NB4 (cell line): ENCODE results near the gene AK8.

Experiments
- DNase-seq: peaks from one replicate; pipeline ENCODE4 v3.0.0; 2010; ENCODE audit warnings: low read depth
- H3K4me3 ChIP-seq: one replicate; pipeline ENCODE4 v1.5.1; 2011; ENCODE audit warnings: mild to moderate bottlenecking, low read depth, low read length, moderate library complexity
- MAX ChIP-seq: IDR thresholded peaks from 2 replicates; pipeline ENCODE4 v1.6.1; 2011; ENCODE audit warnings: low read depth, low read length
- MYC ChIP-seq: IDR thresholded peaks from 2 replicates; pipeline ENCODE4 v1.6.1; 2011; ENCODE audit warnings: low read depth, low read length
- POLR2A ChIP-seq: IDR thresholded peaks from 2 replicates; pipeline ENCODE4 v1.6.1; 2011; ENCODE audit warnings: mild to moderate bottlenecking; ENCODE audit not compliant: insufficient read length; ENCODE audit errors: extremely low read depth
- TF ChIP-seq, protein P1 (sequence below): IDR thresholded peaks from one replicate; pipeline ENCODE4 v1.5.1; 2012; ENCODE audit warnings: low read depth, low read length

AK8 gene

GRCh38 chr9:132733260-132733815 lies 144.7 kb downstream of the AK8 start:
- DNase-seq, result no peak
- no peak overlapping the region for H3K4me3 ChIP-seq
- TF ChIP-seq MAX (no peak), MYC (no peak), POLR2A (no peak)
- TF ChIP-seq, protein P1, sequence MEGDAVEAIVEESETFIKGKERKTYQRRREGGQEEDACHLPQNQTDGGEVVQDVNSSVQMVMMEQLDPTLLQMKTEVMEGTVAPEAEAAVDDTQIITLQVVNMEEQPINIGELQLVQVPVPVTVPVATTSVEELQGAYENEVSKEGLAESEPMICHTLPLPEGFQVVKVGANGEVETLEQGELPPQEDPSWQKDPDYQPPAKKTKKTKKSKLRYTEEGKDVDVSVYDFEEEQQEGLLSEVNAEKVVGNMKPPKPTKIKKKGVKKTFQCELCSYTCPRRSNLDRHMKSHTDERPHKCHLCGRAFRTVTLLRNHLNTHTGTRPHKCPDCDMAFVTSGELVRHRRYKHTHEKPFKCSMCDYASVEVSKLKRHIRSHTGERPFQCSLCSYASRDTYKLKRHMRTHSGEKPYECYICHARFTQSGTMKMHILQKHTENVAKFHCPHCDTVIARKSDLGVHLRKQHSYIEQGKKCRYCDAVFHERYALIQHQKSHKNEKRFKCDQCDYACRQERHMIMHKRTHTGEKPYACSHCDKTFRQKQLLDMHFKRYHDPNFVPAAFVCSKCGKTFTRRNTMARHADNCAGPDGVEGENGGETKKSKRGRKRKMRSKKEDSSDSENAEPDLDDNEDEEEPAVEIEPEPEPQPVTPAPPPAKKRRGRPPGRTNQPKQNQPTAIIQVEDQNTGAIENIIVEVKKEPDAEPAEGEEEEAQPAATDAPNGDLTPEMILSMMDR, result no peak

GRCh38 chr9:132732326-132733259 lies 145.5 kb downstream of the AK8 start:
- TF ChIP-seq, protein P1, result no peak
- TF ChIP-seq POLR2A (no peak), MAX (no peak), MYC (no peak)
- no peak for DNase-seq
- no peak overlapping the region for H3K4me3 ChIP-seq

- TF ChIP-seq, protein P1, result no peak
- no peak for TF ChIP-seq POLR2A
- TF ChIP-seq MYC, result no peak
- no peak for TF ChIP-seq MAX
- DNase-seq, result no peak
- H3K4me3 ChIP-seq, result no peak overlapping the region
Observed at GRCh38 chr9:132731230-132731629, 146.9 kb downstream of the AK8 start.

DNA sequence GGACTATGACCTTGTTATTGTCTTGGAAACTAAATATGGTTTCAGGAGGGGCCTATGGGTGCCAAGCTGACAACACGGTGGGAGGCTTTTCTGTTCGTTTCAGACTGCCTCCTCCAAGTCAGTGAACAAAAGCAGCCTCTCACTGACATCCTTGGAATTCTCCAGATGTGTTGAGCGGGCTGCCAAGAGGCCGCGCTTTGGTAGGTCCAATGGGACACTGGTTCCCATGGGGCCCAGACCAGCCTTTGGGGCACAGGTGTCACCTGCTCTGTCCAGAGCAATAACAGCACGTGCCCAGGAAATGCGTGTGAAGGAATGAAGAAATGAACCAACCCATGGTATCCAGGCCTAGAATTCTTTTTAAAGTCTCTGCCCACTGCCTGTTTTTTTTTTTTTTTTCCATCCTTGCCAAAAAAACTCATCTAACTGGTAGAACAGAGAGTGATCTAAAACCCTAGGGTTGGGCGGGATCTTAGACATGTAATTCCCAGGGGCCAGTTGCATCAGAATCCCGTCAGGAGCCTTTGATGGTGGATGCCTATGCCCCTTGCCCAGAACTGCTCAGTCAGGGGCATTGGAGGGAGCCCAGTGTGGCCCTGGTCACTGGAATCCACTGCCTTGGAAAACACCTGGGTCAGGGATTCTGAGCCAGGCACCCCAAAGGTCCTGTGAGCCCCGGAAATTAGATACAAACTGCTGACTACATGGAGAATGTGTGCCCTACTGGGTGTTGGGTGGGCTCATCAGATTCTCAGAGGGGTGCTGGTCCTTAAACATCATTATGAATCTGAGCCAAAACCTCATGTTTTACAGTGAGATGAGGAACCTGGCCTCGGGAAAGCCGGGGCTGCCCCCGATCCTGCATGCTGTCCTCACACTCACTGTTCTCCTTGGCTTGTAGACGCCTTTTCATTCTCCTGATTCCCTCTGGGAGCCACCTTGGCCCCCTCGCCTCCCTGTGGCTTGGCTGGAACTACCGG lies 147.7 kb downstream of the AK8 start:
- no peak for DNase-seq
- no peak overlapping the region for H3K4me3 ChIP-seq
- TF ChIP-seq MYC (no peak), MAX (no peak), POLR2A (no peak)
- TF ChIP-seq, protein P1, result no peak

- TF ChIP-seq MYC, result no peak
- TF ChIP-seq, protein P1, result no peak
- no peak for TF ChIP-seq POLR2A
- no peak for TF ChIP-seq MAX
- no peak overlapping the region for H3K4me3 ChIP-seq
- no peak for DNase-seq
Observed at GRCh38 chr9:132729235-132729890, 148.7 kb downstream of the AK8 start.
